CD14-positive monocyte (primary cell): ENCODE results near the gene KNDC1. TPM values are rescaled to one million over a fixed set of nuclear protein-coding genes. Genes with fewer than 3 reads are reported as not detected.
"Not testable (repeated sequence)": the region's sequence is repeated elsewhere in the genome, so short reads cannot be mapped to it uniquely, and the experiment has no call there.

Experiments used
- DNase-seq, 3 donors: peaks; one replicate each; pipeline ENCODE4 v3.0.0-alpha.2; 2011 to 2022
- H2AFZ ChIP-seq: 2 replicates; pipeline ENCODE4 v1.6.0; 2012; ENCODE audit warnings: mild to moderate bottlenecking, low read depth, low read length, inconsistent platforms; ENCODE audit not compliant: insufficient read depth, poor library complexity, severe bottlenecking
- H3K27ac ChIP-seq, 2 donors: 1 replicate in 1 of 2; 2 replicates in 1 of 2; pipeline ENCODE4 v1.5.1; 2012 to 2013; ENCODE audit warnings: low read length in 2 of 2, control low read depth in 1 of 2, inconsistent platforms in 1 of 2, low read depth in 1 of 2, mild to moderate bottlenecking in 1 of 2
- H3K27me3 ChIP-seq, 2 donors: one replicate each; pipeline versions ENCODE4 v1.6.0 to v1.6.1; 2011 to 2013; ENCODE audit warnings: low read length in 2 of 2; ENCODE audit not compliant: control insufficient read depth in 2 of 2, insufficient read depth in 2 of 2
- H3K36me3 ChIP-seq, 2 donors: replicated peaks in 1 of 2; 1 replicate in 1 of 2; 2 replicates in 1 of 2; pipeline versions ENCODE4 v1.5.1 to v1.6.1; 2012 to 2013; ENCODE audit warnings: low read length in 2 of 2, control low read depth in 1 of 2, inconsistent platforms in 1 of 2, mild to moderate bottlenecking in 1 of 2; ENCODE audit not compliant: insufficient read depth in 2 of 2, control insufficient read depth in 1 of 2
- H3K4me1 ChIP-seq, 2 donors: 1 replicate in 1 of 2; 2 replicates in 1 of 2; pipeline versions ENCODE4 v1.5.1 to v1.6.1; 2012 to 2013; ENCODE audit warnings: low read length in 2 of 2, control low read depth in 1 of 2, inconsistent platforms in 1 of 2, mild to moderate bottlenecking in 1 of 2, moderate library complexity in 1 of 2; ENCODE audit not compliant: insufficient read depth in 2 of 2, control insufficient read depth in 1 of 2
- H3K4me2 ChIP-seq: replicated peaks from 2 replicates; pipeline ENCODE3; 2012; ENCODE audit warnings: low read length, moderate library complexity, mild to moderate bottlenecking; ENCODE audit not compliant: poor library complexity, severe bottlenecking; ENCODE audit errors: extremely low read depth
- H3K4me3 ChIP-seq, 3 experiments: fragments of 200-600 bp in 1 of 3; sonication (generic) in 1 of 3; replicated peaks in 1 of 3; 1 replicate in 2 of 3; 2 replicates in 1 of 3; pipeline ENCODE4 v1.5.1; 2011 to 2013; ENCODE audit warnings: low read length in 3 of 3, mild to moderate bottlenecking in 3 of 3, control low read depth in 2 of 3, low read depth in 2 of 3, inconsistent platforms in 1 of 3, moderate library complexity in 1 of 3
- H3K79me2 ChIP-seq: 2 replicates; pipeline ENCODE4 v1.6.0; 2012; ENCODE audit warnings: mild to moderate bottlenecking, control low read depth, inconsistent platforms, low read length, moderate library complexity; ENCODE audit not compliant: insufficient read depth
- H3K9ac ChIP-seq: 2 replicates; pipeline ENCODE4 v1.6.0; 2017; ENCODE audit warnings: low read length, mild to moderate bottlenecking; ENCODE audit not compliant: insufficient read depth, poor library complexity, severe bottlenecking
- H3K9me3 ChIP-seq, 2 donors: replicated peaks in 1 of 2; 1 replicate in 1 of 2; 2 replicates in 1 of 2; pipeline versions ENCODE4 v1.5.1 to v1.6.1; 2012 to 2013; ENCODE audit warnings: low read length in 2 of 2, control low read depth in 1 of 2; ENCODE audit not compliant: control insufficient read depth in 1 of 2, insufficient read depth in 1 of 2
- H4K20me1 ChIP-seq: 2 replicates; pipeline ENCODE4 v1.6.0; 2012; ENCODE audit warnings: mild to moderate bottlenecking, low read length, control low read depth, moderate library complexity; ENCODE audit not compliant: insufficient read depth
- H3K27ac Mint-ChIP-seq, 7 donors: one replicate each; pipeline ENCODE4 v1.8.0; 2020; ENCODE audit warnings: mild to moderate bottlenecking in 7 of 7, mixed read lengths in 7 of 7, moderate library complexity in 6 of 7, inconsistent platforms in 2 of 7
- H3K27me3 Mint-ChIP-seq, 3 donors: one replicate each; pipeline ENCODE4 v1.8.0; 2021 to 2022; ENCODE audit warnings: low read depth in 3 of 3, mild to moderate bottlenecking in 3 of 3, mixed read lengths in 3 of 3, moderate library complexity in 3 of 3, inconsistent platforms in 1 of 3
- H3K36me3 Mint-ChIP-seq, 2 donors: one replicate each; pipeline ENCODE4 v1.8.0; 2020; ENCODE audit warnings: mixed read lengths in 2 of 2, inconsistent platforms in 1 of 2, mild to moderate bottlenecking in 1 of 2
- H3K4me1 Mint-ChIP-seq: one replicate; pipeline ENCODE4 v1.8.0; 2020; ENCODE audit warnings: mild to moderate bottlenecking, mixed read lengths
- H3K4me3 Mint-ChIP-seq, 2 donors: one replicate each; pipeline ENCODE4 v1.8.0; 2020; ENCODE audit warnings: mild to moderate bottlenecking in 2 of 2, mixed read lengths in 2 of 2, moderate library complexity in 1 of 2
- H3K9me3 Mint-ChIP-seq, 7 donors: one replicate each; pipeline ENCODE4 v1.8.0; 2020 to 2022; ENCODE audit warnings: mixed read lengths in 7 of 7, mild to moderate bottlenecking in 6 of 7, moderate library complexity in 6 of 7, inconsistent platforms in 2 of 7
- CTCF ChIP-seq: fragments of 200-600 bp; IDR thresholded peaks from one replicate; pipeline ENCODE4 v1.8.0; 2022; ENCODE audit warnings: antibody characterized with exemption, mild to moderate bottlenecking
- WGBS: methylation state at CpG from one replicate; pipeline ENCODE4 v1.1.5; 2013; ENCODE audit warnings: missing lambda C conversion rate; ENCODE audit not compliant: insufficient coverage; 5-methylcytosine and 5-hydroxymethylcytosine counted together
- intact Hi-C, 2 donors: fragments of 100-400 bp; cut with micrococcal nuclease; formaldehyde crosslinking; loops; one replicate each; pipeline versions ENCODE4 v1.15.0 to v1.15.1; 2023
- polyA plus RNA-seq, 3 donors: library from polyadenylated mRNA; depleted of rRNA in 1 of 3; unstranded in 2 of 3; stranded (reverse) in 1 of 3; fragments of 300-500 nt in 2 of 3; fragments of >200 nt in 1 of 3; fragmentation: Illumina TruSeq in 2 of 3; gene quantifications; 1 replicate in 2 of 3; 2 replicates in 1 of 3; pipeline ENCODE4 v1.2.3, GENCODE V29; 2012 to 2021

The KNDC1 gene
- polyA plus RNA-seq, 3 donors, result 0.22 to 0.80 TPM; not detected in 1

- Mint-ChIP-seq H3K27me3 (peaks cover 19 to 49% (median 47%) of the 10 kb centered on the region in 3 donors), H3K4me1 (peaks cover 4% of the 10 kb centered on the region), H3K36me3 (no peaks in the 10 kb centered on the region), H3K27ac (no peak overlapping the region), H3K4me3 (no peak overlapping the region), H3K9me3 (peaks cover 0 to 3% (median 0%) of the 10 kb centered on the region in 7 donors)
- 93% methylated on average over 10 of the region's 11 CpGs for WGBS
- Histone ChIP-seq H3K9ac (no peak overlapping the region), H4K20me1 (no peaks in the 10 kb centered on the region), H3K27ac (no peak overlapping the region), H3K79me2 (no peaks in the 10 kb centered on the region), H3K4me3 (no peak overlapping the region), H2AFZ (no peak overlapping the region), H3K4me1 (no peaks in the 10 kb centered on the region), H3K4me2 (no peak overlapping the region), H3K9me3 (no peaks in the 10 kb centered on the region), H3K36me3 (no peaks in the 10 kb centered on the region), H3K27me3 (peaks cover 0 to 29% of the 10 kb centered on the region in 2 donors)
- intact Hi-C loops, result no loop called here
- no peak for DNase-seq
- TF ChIP-seq CTCF, result no peak
Measured at GRCh38 chr10:133221331-133221730, 61.3 kb downstream of the KNDC1 start.

GRCh38 chr10:133221756-133222155 lies 61.7 kb downstream of the KNDC1 start:
- H3K4me1 Mint-ChIP-seq, H3K4me3 ChIP-seq, H3K9me3 Mint-ChIP-seq, H3K27ac ChIP-seq, H3K36me3 ChIP-seq, H3K4me2 ChIP-seq, H3K79me2 ChIP-seq, H2AFZ ChIP-seq, H3K9me3 ChIP-seq, DNase-seq, H3K36me3 Mint-ChIP-seq, H4K20me1 ChIP-seq, H3K4me1 ChIP-seq, H3K9ac ChIP-seq, intact Hi-C loops, H3K27ac Mint-ChIP-seq, H3K4me3 Mint-ChIP-seq: not testable (repeated sequence)
- peaks cover under 1 to 33% of the 10 kb centered on the region in 2 donors for H3K27me3 ChIP-seq
- 96% methylated on average over 9 of the region's 22 CpGs for WGBS
- peaks cover 23 to 52% (median 50%) of the 10 kb centered on the region in 3 donors for H3K27me3 Mint-ChIP-seq
